Amniotic epithelial cell (primary cell): ENCODE measurements around the gene TSC1.

ENCODE experiments used
- DNase-seq: peaks from one replicate; pipeline ENCODE4 v3.0.0-alpha.2; 2010; ENCODE audit warnings: low read depth

Gene TSC1

GRCh38 chr9:132887181-132888120, 57.0 kb downstream of the TSC1 start:
- DNase-seq = no peak

GRCh38 chr9:132886334-132886725, 58.1 kb downstream of the TSC1 start:
- no peak for DNase-seq

GRCh38 chr9:132885720-132886333, 58.6 kb downstream of the TSC1 start:
- no peak for DNase-seq

GRCh38 chr9:132883349-132884294, 60.8 kb downstream of the TSC1 start:
- no peak for DNase-seq

GRCh38 chr9:132882616-132883015, 61.8 kb downstream of the TSC1 start:
- DNase-seq = no peak

- DNase-seq = no peak
Measured at GRCh38 chr9:132881826-132882225, 62.6 kb downstream of the TSC1 start.

GRCh38 chr9:132880324-132880661, 64.1 kb downstream of the TSC1 start:
- no peak for DNase-seq

GRCh38 chr9:132879457-132880323, 64.7 kb downstream of the TSC1 start:
- DNase-seq = no peak

GRCh38 chr9:132878695-132879456, 65.5 kb downstream of the TSC1 start, which contains the start of gene SPACA9:
SPACA9 (plus strand) TSS chr9:132878898; CDS start chr9:132883948, 5,050 bp downstream.
- peak; percentile 19 for DNase-seq

GRCh38 chr9:132877824-132878694, 66.4 kb downstream of the TSC1 start, which contains the start of gene AK8:
AK8 (minus strand) TSS chr9:132878284; CDS start chr9:132878255, 29 bp downstream.
- DNase-seq = peak; percentile 51

- no peak for DNase-seq
Measured at GRCh38 chr9:132877458-132877823, 67.0 kb downstream of the TSC1 start.

GRCh38 chr9:132876849-132877248, 67.6 kb downstream of the TSC1 start:
- DNase-seq = no peak

GRCh38 chr9:132875159-132875558, 69.3 kb downstream of the TSC1 start:
- DNase-seq = no peak

GRCh38 chr9:132873403-132873802, 71.0 kb downstream of the TSC1 start:
- DNase-seq = no peak

- DNase-seq = no peak
Measured at GRCh38 chr9:132869266-132869665, 75.2 kb downstream of the TSC1 start.

- no peak for DNase-seq
Measured at GRCh38 chr9:132866898-132867297, 77.5 kb downstream of the TSC1 start.

GRCh38 chr9:132864691-132865090, 79.7 kb downstream of the TSC1 start:
- no peak for DNase-seq

- DNase-seq = no peak
Measured at GRCh38 chr9:132864277-132864676, 80.1 kb downstream of the TSC1 start.

GRCh38 chr9:132863096-132863495, 81.3 kb downstream of the TSC1 start:
- DNase-seq = no peak
